NT2/D1 (cell line): ENCODE results near the gene SPIN2B.

Source experiments
- SUZ12 ChIP-seq: IDR thresholded peaks from 2 replicates; pipeline ENCODE4 v1.6.1; 2011; ENCODE audit not compliant: insufficient read length, insufficient read depth; ENCODE audit errors: extremely low read depth
- YY1 ChIP-seq: IDR thresholded peaks from 2 replicates; pipeline ENCODE4 v1.6.1; 2011; ENCODE audit not compliant: insufficient read length, insufficient read depth
- ZNF274 ChIP-seq: IDR thresholded peaks from 2 replicates; pipeline ENCODE4 v1.6.1; 2011; ENCODE audit warnings: mild to moderate bottlenecking, low read depth, low read length

- no peak for TF ChIP-seq ZNF274
- no peak for TF ChIP-seq SUZ12
- no peak for TF ChIP-seq YY1
These were observed 1.9 kb downstream of the SPIN2B start for GRCh38 chrX:57119416-57119815.
